CD4-positive, alpha-beta T cell treated with Interleukin-4 for 1 hour (primary cell): ENCODE data around the gene MAP2K2.

ENCODE experiments used
- DNase-seq, 2 donors: peaks; one replicate each; pipeline ENCODE4 v3.0.0-alpha.2; 2020 to 2022

MAP2K2 gene

GRCh38 chr19:4058693-4059452, 65.0 kb downstream of the MAP2K2 start:
- DNase-seq = no peak

GRCh38 chr19:4057931-4058692, 65.8 kb downstream of the MAP2K2 start:
- DNase-seq = peak; percentile 49 to 80

- no peak for DNase-seq
These were observed 68.7 kb downstream of the MAP2K2 start for GRCh38 chr19:4055209-4055552.

GRCh38 chr19:4054441-4055208, 69.3 kb downstream of the MAP2K2 start:
- no peak for DNase-seq

GRCh38 chr19:4053423-4054324, 70.2 kb downstream of the MAP2K2 start:
- DNase-seq = no peak

GRCh38 chr19:4052993-4053422, 70.9 kb downstream of the MAP2K2 start:
- no peak for DNase-seq

- peak in 1 of 2 donors; percentile 71 for DNase-seq
These were observed 71.6 kb downstream of the MAP2K2 start for GRCh38 chr19:4052114-4052992.

- peak in 1 of 2 donors; percentile 73 for DNase-seq
These were observed 72.5 kb downstream of the MAP2K2 start for GRCh38 chr19:4051175-4052101.

GRCh38 chr19:4049432-4049831, 74.5 kb downstream of the MAP2K2 start:
- DNase-seq = no peak

- DNase-seq = no peak
These were observed 76.8 kb downstream of the MAP2K2 start for GRCh38 chr19:4046946-4047683.

- no peak for DNase-seq
These were observed 77.6 kb downstream of the MAP2K2 start for GRCh38 chr19:4046362-4046691.

- DNase-seq = no peak
These were observed 78.1 kb downstream of the MAP2K2 start for GRCh38 chr19:4045597-4046361.

- DNase-seq = no peak
These were observed 78.9 kb downstream of the MAP2K2 start for GRCh38 chr19:4044990-4045465.

- DNase-seq = no peak
These were observed 79.8 kb downstream of the MAP2K2 start for GRCh38 chr19:4043966-4044715.

- no peak for DNase-seq
These were observed 80.5 kb downstream of the MAP2K2 start for GRCh38 chr19:4043401-4043800.

GRCh38 chr19:4042731-4043082, 81.2 kb downstream of the MAP2K2 start:
- DNase-seq = no peak

- DNase-seq = no peak
These were observed 81.7 kb downstream of the MAP2K2 start for GRCh38 chr19:4042064-4042730.
